T-helper 2 cell treated with Interferon-gamma antibody and Interleukin-4, amounts not matched to agents 100 ng/mL and 5 ng/mL, for 36 hours (primary cell): Measurements from ENCODE around the gene RNF38. TPM values are rescaled to one million over a fixed set of nuclear protein-coding genes. Genes with fewer than 3 reads are reported as not detected.
"Not testable (repeated sequence)": the region's sequence is repeated elsewhere in the genome, so short reads cannot be mapped to it uniquely, and the experiment has no call there.

Source experiments
- intact Hi-C: fragments of 100-400 bp; cut with micrococcal nuclease; formaldehyde crosslinking; loops from one replicate; pipeline ENCODE4 v1.15.1; 2023
- total RNA-seq: library from RNA; stranded (reverse); gene quantifications from 2 replicates; pipeline ENCODE4 v1.2.3, GENCODE V29; 2022

RNF38 gene
- total RNA-seq, 1 donor from 2014 or later, result 39.3 TPM

DNA sequence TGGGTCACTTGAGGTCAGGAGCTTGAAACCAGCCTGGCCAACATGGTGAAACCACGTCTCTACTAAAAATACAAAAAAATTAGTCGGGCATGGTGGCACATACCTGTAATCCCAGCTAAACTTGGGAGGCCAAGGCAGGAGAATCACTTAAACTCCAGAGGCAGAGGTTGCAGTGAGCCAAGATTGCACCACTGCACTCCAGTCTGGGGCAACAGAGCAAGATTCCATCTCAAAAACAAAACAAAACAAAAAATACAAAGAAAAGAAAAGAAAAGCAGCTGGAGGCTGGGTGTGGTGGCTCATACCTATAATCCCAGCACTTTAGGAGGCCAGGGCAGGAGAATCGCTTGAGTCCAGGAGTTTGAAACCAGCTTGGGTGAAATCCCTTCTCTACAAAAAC is 105.1 kb downstream of the RNF38 start:
- intact Hi-C loops, result not testable (repeated sequence)

DNA sequence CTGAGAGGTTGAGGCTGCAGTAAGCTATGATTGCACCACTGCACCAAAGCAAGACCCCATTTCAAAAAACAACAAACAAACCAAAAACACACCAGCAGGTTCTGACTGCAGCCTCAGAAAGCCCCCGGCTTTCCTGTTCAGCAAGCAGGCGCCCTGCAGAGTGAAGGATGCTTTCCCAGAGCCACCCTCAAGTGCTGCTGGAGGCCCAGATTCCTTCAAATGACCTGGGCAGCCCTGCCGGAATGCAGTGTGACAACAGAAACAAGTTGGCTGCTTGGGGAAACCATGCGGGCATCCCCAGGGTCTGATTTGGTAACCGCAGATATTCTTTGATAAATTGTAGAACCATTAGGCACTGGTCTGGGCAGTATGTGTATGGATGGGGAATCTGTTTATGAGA is 106.2 kb downstream of the RNF38 start:
- intact Hi-C loops, result no loop called here

- intact Hi-C loops, result no loop called here
Observed at GRCh38 chr9:36293171-36293570, 106.9 kb downstream of the RNF38 start.

- intact Hi-C loops, result no loop called here
Observed at GRCh38 chr9:36292641-36293040, 107.4 kb downstream of the RNF38 start.

GRCh38 chr9:36290996-36291395 is 109.1 kb downstream of the RNF38 start:
- intact Hi-C loops, result no loop called here

DNA sequence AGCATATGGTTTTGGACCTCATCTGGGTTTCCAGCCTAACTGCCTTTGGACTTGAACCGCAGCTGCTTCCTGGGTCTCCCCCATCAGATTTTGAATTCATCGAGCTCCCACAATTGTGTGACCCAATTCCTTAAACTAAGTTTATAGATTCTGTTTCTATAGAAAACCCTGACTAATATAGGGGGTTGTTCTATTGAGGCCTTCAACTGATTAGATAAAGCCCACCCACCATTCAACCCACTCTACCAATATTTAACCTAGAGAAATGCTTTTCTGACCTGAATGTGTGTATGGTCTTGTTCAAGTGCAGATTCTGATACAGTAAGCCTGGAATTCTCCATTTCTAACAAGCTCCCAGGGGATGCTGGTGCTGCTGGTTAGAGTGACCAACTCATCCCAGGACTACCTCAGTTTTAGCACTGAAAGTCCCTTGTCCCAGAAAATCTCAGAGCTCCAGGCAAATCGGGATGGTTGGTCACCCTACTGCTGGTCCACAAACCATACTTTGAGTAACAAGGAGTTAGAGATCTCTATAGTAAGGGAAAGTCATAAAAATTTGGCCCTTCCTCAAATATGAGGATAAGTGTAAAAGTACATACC is 110.1 kb downstream of the RNF38 start:
- intact Hi-C loops, result no loop called here

GRCh38 chr9:36288070-36288469 is 112.0 kb downstream of the RNF38 start:
- intact Hi-C loops, result no loop called here

Other genes with a start within 250 kb of the RNF38 start
- gene CCIN, start 230.9 kb downstream of the RNF38 start, total RNA-seq, result 0.34 and 0.43 TPM in 2 replicates
- gene CLTA, start 209.3 kb downstream of the RNF38 start, total RNA-seq, result 154 and 165 TPM in 2 replicates
- 18.4 and 19.4 TPM in 2 replicates for gene GNE, start 141.8 kb downstream of the RNF38 start, total RNA-seq
- gene MELK, start 172.6 kb upstream of the RNF38 start, total RNA-seq, result 52.6 and 56.0 TPM in 2 replicates